Measurements from ENCODE around the gene TNRC6A.

GRCh38 chr16:24784121-24784520, 54.7 kb downstream of the TNRC6A start:
- TF ChIP-seq CTCF (conservative IDR thresholded peaks at IDR 0.05; ENCODE audit: low read length) (no peak), EZH2phosphoT487 (IDR thresholded peaks at IDR 0.05; ENCODE audit: borderline replicate concordance, low read depth, low read length) (no peak)

Measured in OCI-LY7 (cell line).